Measurements from ENCODE around the gene YES1.

GRCh38 chr18:805755-806110 is 6.3 kb downstream of the YES1 start:
- TF ChIP-seq, protein P1, sequence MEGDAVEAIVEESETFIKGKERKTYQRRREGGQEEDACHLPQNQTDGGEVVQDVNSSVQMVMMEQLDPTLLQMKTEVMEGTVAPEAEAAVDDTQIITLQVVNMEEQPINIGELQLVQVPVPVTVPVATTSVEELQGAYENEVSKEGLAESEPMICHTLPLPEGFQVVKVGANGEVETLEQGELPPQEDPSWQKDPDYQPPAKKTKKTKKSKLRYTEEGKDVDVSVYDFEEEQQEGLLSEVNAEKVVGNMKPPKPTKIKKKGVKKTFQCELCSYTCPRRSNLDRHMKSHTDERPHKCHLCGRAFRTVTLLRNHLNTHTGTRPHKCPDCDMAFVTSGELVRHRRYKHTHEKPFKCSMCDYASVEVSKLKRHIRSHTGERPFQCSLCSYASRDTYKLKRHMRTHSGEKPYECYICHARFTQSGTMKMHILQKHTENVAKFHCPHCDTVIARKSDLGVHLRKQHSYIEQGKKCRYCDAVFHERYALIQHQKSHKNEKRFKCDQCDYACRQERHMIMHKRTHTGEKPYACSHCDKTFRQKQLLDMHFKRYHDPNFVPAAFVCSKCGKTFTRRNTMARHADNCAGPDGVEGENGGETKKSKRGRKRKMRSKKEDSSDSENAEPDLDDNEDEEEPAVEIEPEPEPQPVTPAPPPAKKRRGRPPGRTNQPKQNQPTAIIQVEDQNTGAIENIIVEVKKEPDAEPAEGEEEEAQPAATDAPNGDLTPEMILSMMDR (IDR thresholded peaks at IDR 0.05; ENCODE audit: low read length): no peak
- no peak for TF ChIP-seq EZH2 (optimal IDR thresholded peaks at IDR 0.05; ENCODE audit: low read depth, low read length)

Data from MM.1S (cell line).